HepG2 (cell line): ENCODE data around the gene PLEKHB2. TPM values are rescaled to one million over a fixed set of nuclear protein-coding genes. Genes with fewer than 3 reads are reported as not detected.

Experiments used
- ATAC-seq: fragments of 200-7000 bp; cut with Tn5 transposase; 3 replicates; pipeline ENCODE4 v1.9.1; 2020; ENCODE audit warnings: mild to moderate bottlenecking, moderate library complexity
- BruUV-seq: library from RNA; stranded (reverse); fragments of 400-500 nt; replicated peaks from 2 replicates; lab custom pipeline; 2021; lab: Mats Ljungman, UMichigan
- CTCF ChIA-PET: fragments of 300-600 bp; formaldehyde crosslinking; extraction: SDS; loops from one replicate; lab custom pipeline; 2021; ENCODE audit warnings: low total read pairs, inconsistent platforms, low intra/inter-chr PET ratio; lab: Yijun Ruan, JAX
- POLR2A ChIA-PET: fragments of 350-600 bp; sonication (Branson Sonifier 250); formaldehyde crosslinking; loops from one replicate; lab custom pipeline; 2020; ENCODE audit warnings: antibody characterized with exemption, inconsistent platforms; lab: Yijun Ruan, JAX
- DNase-seq: peaks from one replicate; pipeline ENCODE4 v3.0.0-alpha.2; 2015; ENCODE audit warnings: low spot score
- FAIRE-seq: peaks from 3 replicates; lab custom pipeline; 2011; peaks lifted over from hg19 to GRCh38; lab: Jason Lieb, UNC
- H2AFZ ChIP-seq: one replicate; pipeline ENCODE4 v1.6.1; 2011; ENCODE audit warnings: low read length, inconsistent platforms
- H3K27ac ChIP-seq: fragments of 300-600 bp; 3 replicates; pipeline ENCODE4 v1.8.0; 2011; ENCODE audit warnings: mixed run types, mild to moderate bottlenecking, mixed read lengths, low read length, inconsistent platforms; ENCODE audit not compliant: insufficient read depth; ENCODE audit errors: extremely low read length
- H3K27me3 ChIP-seq, 2 experiments: fragments of 200-600 bp in 1 of 2; 2 replicates in 1 of 2; 3 replicates in 1 of 2; pipeline versions ENCODE4 v1.6.0 to v1.8.0; 2011; ENCODE audit warnings: low read length in 2 of 2, mild to moderate bottlenecking in 2 of 2, moderate library complexity in 2 of 2, inconsistent platforms in 1 of 2; ENCODE audit not compliant: insufficient read depth in 2 of 2, control insufficient read depth in 1 of 2
- H3K36me3 ChIP-seq, 2 experiments: fragments of 200-600 bp in 1 of 2; replicated peaks in 1 of 2; 2 replicates in 1 of 2; 3 replicates in 1 of 2; pipeline versions ENCODE4 v1.5.1 to v1.8.0; 2011; ENCODE audit warnings: low read length in 2 of 2, inconsistent platforms in 1 of 2; ENCODE audit not compliant: insufficient read depth in 2 of 2, control insufficient read depth in 1 of 2
- H3K4me1 ChIP-seq: 2 replicates; pipeline ENCODE4 v1.5.1; 2012; ENCODE audit warnings: low read length, inconsistent platforms; ENCODE audit not compliant: insufficient read depth
- H3K4me2 ChIP-seq: 2 replicates; pipeline ENCODE4 v1.6.0; 2011; ENCODE audit warnings: low read depth, low read length, inconsistent platforms
- H3K4me3 ChIP-seq, 3 experiments: fragments of 200-600 bp in 1 of 3; sonication (generic), shearing (Covaris generic) in 1 of 3; replicated peaks in 1 of 3; 2 replicates each; pipeline ENCODE4 v1.5.1; 2011 to 2016; ENCODE audit warnings: low read length in 3 of 3, inconsistent platforms in 2 of 3, low read depth in 2 of 3, mild to moderate bottlenecking in 2 of 3, control low read depth in 1 of 3, mixed read lengths in 1 of 3; ENCODE audit not compliant: insufficient read depth in 1 of 3
- H3K79me2 ChIP-seq: one replicate; pipeline ENCODE4 v1.6.1; 2011; ENCODE audit warnings: low read length, inconsistent platforms; ENCODE audit not compliant: insufficient read depth
- H3K9ac ChIP-seq: 2 replicates; pipeline ENCODE4 v1.6.0; 2011; ENCODE audit warnings: mild to moderate bottlenecking, low read depth, low read length, inconsistent platforms; ENCODE audit not compliant: insufficient read depth
- H3K9me3 ChIP-seq: 2 replicates; pipeline ENCODE4 v1.5.1; 2012; ENCODE audit warnings: mild to moderate bottlenecking, low read length
- H4K20me1 ChIP-seq: 2 replicates; pipeline ENCODE4 v1.6.0; 2011; ENCODE audit warnings: inconsistent platforms, mild to moderate bottlenecking, low read length, moderate library complexity; ENCODE audit not compliant: insufficient read depth
- BCL6 ChIP-seq: IDR thresholded peaks from 2 replicates; pipeline ENCODE4 v1.6.1; 2016; ENCODE audit warnings: missing genetic modification reagents, missing compliant biosample characterization
- CEBPB ChIP-seq: IDR thresholded peaks from 2 replicates; pipeline ENCODE4 v1.6.1; 2011; ENCODE audit warnings: low read depth, low read length, improper control_type of control experiment, borderline replicate concordance
- CHD2 ChIP-seq: IDR thresholded peaks from 2 replicates; pipeline ENCODE4 v1.6.1; 2011; ENCODE audit warnings: low read depth, low read length, improper control_type of control experiment
- E2F2 ChIP-seq: sonication (generic); formaldehyde crosslinking; IDR thresholded peaks from 2 replicates; pipeline ENCODE4 v1.4.0; 2020; ENCODE audit warnings: missing genetic modification reagents, borderline replicate concordance
- GATAD2A ChIP-seq: IDR thresholded peaks from 2 replicates; pipeline ENCODE4 v1.6.1; 2016
- KLF9 ChIP-seq: IDR thresholded peaks from 2 replicates; pipeline ENCODE4 v1.6.1; 2016; ENCODE audit warnings: low read depth
- PHF21A ChIP-seq: sonication (generic); formaldehyde crosslinking; IDR thresholded peaks from 2 replicates; pipeline ENCODE4 v1.5.0; 2020; ENCODE audit warnings: mild to moderate bottlenecking, missing genetic modification reagents
- RARA ChIP-seq: IDR thresholded peaks from 2 replicates; pipeline ENCODE4 v1.6.1; 2016; ENCODE audit warnings: missing genetic modification reagents, missing compliant biosample characterization
- ZNF350 ChIP-seq: sonication (generic); formaldehyde crosslinking; IDR thresholded peaks from 2 replicates; pipeline ENCODE4 v1.4.0; 2020; ENCODE audit warnings: mild to moderate bottlenecking, low read depth, missing genetic modification reagents, borderline replicate concordance
- ZNF788 ChIP-seq: sonication (generic); formaldehyde crosslinking; IDR thresholded peaks from 2 replicates; pipeline ENCODE4 v1.5.0; 2020; ENCODE audit warnings: mild to moderate bottlenecking, missing genetic modification reagents, borderline replicate concordance
- WGBS: methylation state at CpG from one replicate; pipeline ENCODE4 v1.1.6; 2017; ENCODE audit warnings: low lambda C conversion rate; 5-methylcytosine and 5-hydroxymethylcytosine counted together
- in situ Hi-C: cut with HindIII; loops from 2 replicates; pipeline ENCODE4 v1.10.0; 2017; ENCODE audit warnings: low pct_unique_long_range_greater_than_20kb; ENCODE audit not compliant: extremely low pct_ligation_motif_present
- intact Hi-C: fragments of 100-400 bp; cut with micrococcal nuclease; formaldehyde crosslinking; loops from one replicate; pipeline ENCODE4 v1.10.0; 2022; ENCODE audit not compliant: unreplicated experiment
- polyA plus RNA-seq, 8 experiments: library from polyadenylated mRNA; depleted of rRNA in 3 of 8; stranded (reverse) in 7 of 8; unstranded in 1 of 8; fragments of >200 nt; fragmentation: Illumina TruSeq in 4 of 8; extraction: Trizol in 4 of 8; gene quantifications; 2 replicates each; pipeline versions ENCODE4 v1.2.1 to v1.2.3, GENCODE V29; 2011 to 2016; ENCODE audit warnings: low read depth in 4 of 8, missing spikeins in 1 of 8, mixed read lengths in 1 of 8; ENCODE audit not compliant: insufficient read depth in 1 of 8
- total RNA-seq, 5 experiments: library from RNA; depleted of rRNA; stranded (reverse); fragments of >200 nt; fragmentation: Illumina TruSeq; extraction: Trizol; gene quantifications; 2 replicates each; pipeline ENCODE4 v1.2.3, GENCODE V29; 2016; ENCODE audit warnings: low read depth in 1 of 5
- TF ChIP-seq, protein P1 (sequence below): sonication (generic); formaldehyde crosslinking; IDR thresholded peaks from 2 replicates; pipeline ENCODE4 v1.9.0; 2022; ENCODE audit warnings: missing genetic modification reagents, mild to moderate bottlenecking, borderline replicate concordance
- TF ChIP-seq, protein P2 (sequence below): sonication (generic); formaldehyde crosslinking; IDR thresholded peaks from 2 replicates; pipeline ENCODE4 v1.4.0; 2020; ENCODE audit warnings: missing genetic modification reagents
- TF ChIP-seq, protein P3 (sequence below): sonication (generic); formaldehyde crosslinking; IDR thresholded peaks from 2 replicates; pipeline ENCODE4 v1.4.0; 2020; ENCODE audit warnings: mild to moderate bottlenecking, low read depth, missing genetic modification reagents
- TF ChIP-seq, protein P4 (sequence below): sonication (generic); IDR thresholded peaks from 2 replicates; pipeline ENCODE4 v1.6.1; 2016; ENCODE audit warnings: low read depth, borderline replicate concordance

Gene PLEKHB2
- total and polyA plus RNA-seq, 2 of the 13 experiments (the other 11 are each of a cell fraction or from before 2014, with no cell fraction given), result 73.0 to 78.9 TPM

DNA sequence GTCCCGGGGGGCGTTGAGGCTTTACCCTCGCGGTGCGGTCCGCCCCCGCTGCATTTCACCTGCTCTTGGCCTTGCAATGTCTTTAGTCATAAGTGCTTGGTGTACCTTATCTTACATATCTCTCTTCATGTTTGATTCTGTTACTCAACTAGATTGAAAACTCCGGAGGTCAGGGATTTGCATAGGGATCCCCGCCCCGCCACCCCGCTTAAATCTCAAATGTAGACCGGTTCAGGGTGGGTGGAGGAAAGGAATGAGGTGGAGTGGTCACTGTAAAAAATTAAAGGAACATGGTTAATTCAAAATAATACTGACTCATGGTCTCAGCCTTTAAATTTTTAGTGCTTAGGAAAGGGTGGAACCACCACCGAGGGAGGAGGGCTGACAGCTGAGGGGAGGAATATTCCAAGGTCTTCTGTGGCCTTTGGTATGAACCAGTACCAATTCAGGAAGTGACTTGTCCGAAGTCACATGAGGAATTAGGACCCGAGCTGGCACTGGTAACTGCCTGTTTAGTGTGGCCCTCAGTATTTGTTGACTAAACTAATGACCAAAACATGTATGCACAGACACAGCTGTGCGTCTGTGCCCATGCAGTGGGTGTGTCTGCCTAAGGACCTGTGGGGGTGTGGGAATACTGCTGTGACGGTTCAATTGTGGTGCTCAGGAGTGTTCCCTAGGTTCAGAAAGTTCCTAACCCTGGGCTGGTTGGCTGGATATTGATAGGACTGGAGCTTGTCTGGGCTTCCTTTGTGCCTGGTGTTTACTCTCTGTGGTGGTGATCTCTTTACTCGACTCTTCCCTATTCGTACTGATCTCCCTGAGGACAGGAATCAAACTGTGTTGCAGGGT lies 1.0 kb downstream of the PLEKHB2 start (continued):
- TF ChIP-seq ZNF788 (CRISPR knock-in tag), result peak; percentile 63
- TF ChIP-seq, protein P1, sequence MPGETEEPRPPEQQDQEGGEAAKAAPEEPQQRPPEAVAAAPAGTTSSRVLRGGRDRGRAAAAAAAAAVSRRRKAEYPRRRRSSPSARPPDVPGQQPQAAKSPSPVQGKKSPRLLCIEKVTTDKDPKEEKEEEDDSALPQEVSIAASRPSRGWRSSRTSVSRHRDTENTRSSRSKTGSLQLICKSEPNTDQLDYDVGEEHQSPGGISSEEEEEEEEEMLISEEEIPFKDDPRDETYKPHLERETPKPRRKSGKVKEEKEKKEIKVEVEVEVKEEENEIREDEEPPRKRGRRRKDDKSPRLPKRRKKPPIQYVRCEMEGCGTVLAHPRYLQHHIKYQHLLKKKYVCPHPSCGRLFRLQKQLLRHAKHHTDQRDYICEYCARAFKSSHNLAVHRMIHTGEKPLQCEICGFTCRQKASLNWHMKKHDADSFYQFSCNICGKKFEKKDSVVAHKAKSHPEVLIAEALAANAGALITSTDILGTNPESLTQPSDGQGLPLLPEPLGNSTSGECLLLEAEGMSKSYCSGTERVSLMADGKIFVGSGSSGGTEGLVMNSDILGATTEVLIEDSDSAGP (CRISPR knock-in tag), result peak; percentile 59
- peak; percentile 97; the same call in 1 of the 2 replicates for TF ChIP-seq KLF9 (CRISPR knock-in tag)
- TF ChIP-seq, protein P2, sequence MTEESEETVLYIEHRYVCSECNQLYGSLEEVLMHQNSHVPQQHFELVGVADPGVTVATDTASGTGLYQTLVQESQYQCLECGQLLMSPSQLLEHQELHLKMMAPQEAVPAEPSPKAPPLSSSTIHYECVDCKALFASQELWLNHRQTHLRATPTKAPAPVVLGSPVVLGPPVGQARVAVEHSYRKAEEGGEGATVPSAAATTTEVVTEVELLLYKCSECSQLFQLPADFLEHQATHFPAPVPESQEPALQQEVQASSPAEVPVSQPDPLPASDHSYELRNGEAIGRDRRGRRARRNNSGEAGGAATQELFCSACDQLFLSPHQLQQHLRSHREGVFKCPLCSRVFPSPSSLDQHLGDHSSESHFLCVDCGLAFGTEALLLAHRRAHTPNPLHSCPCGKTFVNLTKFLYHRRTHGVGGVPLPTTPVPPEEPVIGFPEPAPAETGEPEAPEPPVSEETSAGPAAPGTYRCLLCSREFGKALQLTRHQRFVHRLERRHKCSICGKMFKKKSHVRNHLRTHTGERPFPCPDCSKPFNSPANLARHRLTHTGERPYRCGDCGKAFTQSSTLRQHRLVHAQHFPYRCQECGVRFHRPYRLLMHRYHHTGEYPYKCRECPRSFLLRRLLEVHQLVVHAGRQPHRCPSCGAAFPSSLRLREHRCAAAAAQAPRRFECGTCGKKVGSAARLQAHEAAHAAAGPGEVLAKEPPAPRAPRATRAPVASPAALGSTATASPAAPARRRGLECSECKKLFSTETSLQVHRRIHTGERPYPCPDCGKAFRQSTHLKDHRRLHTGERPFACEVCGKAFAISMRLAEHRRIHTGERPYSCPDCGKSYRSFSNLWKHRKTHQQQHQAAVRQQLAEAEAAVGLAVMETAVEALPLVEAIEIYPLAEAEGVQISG (CRISPR knock-in tag), result peak; percentile 62
- peak; percentile 29; the same call in 1 of the 2 replicates for TF ChIP-seq ZNF350 (CRISPR knock-in tag)

DNA sequence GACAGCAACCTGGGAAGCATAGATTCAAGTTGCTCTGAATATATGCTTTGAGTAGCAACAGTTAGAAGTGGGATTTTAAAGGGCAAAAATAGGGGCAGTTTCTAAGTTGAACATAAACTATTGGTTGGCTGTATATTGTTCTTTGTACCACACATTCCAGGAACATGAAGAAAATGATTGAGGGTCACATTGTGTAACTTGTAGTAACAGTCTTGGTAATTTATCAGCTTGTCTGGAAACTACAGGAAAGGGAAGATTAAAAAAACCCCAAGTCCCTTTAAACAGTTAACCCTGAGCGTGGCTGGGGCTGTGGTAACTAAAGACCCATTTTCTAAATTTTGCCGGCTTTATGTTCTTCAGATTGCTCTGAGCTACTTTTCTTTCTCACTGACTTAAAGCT lies 7.4 kb downstream of the PLEKHB2 start:
- intact Hi-C loops (no loop called here), in situ Hi-C loops (no loop called here)
- Histone ChIP-seq H3K79me2 (peaks cover 97% of the 10 kb centered on the region), H3K4me3 (no peak overlapping the region), H4K20me1 (peaks cover 48% of the 10 kb centered on the region), H3K27me3 (no peaks in the 10 kb centered on the region), H3K36me3 (peaks cover 5 to 22% of the 10 kb centered on the region in 2 experiments; a peak in 4 of 5 replicates), H2AFZ (no peak overlapping the region), H3K4me2 (peak overlapping the region; percentile 46), H3K9me3 (no peaks in the 10 kb centered on the region), H3K4me1 (peaks cover 68% of the 10 kb centered on the region), H3K9ac (no peak overlapping the region; the same call in 1 of the 2 replicates), H3K27ac (peak overlapping the region; percentile 35)
- ATAC-seq (peak; percentile 81), DNase-seq (no peak), FAIRE-seq (no peak)
- POLR2A ChIA-PET, result interaction anchor here (0.7 to 1.1 kb wide), 2 partner anchors 18 to 19 kb away, joined by 3 read pairs; partner anchors contain the start of gene FAM168B
- WGBS, result 45% methylated on average over 2 of the region's 2 CpGs
- CTCF ChIA-PET, result no interaction called here
- BruUV-seq, result no TSS peak
- TF ChIP-seq BCL6 (CRISPR knock-in tag), result peak; percentile 77
- peak; percentile 50 for TF ChIP-seq RARA (CRISPR knock-in tag)
- 0 out of 2 replicates have a peak, but pooled peaks have one; percentile 29 for TF ChIP-seq GATAD2A
- TF ChIP-seq, protein P3, sequence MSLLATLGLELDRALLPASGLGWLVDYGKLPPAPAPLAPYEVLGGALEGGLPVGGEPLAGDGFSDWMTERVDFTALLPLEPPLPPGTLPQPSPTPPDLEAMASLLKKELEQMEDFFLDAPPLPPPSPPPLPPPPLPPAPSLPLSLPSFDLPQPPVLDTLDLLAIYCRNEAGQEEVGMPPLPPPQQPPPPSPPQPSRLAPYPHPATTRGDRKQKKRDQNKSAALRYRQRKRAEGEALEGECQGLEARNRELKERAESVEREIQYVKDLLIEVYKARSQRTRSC (CRISPR knock-in tag), result no peak
- TF ChIP-seq, protein P4, sequence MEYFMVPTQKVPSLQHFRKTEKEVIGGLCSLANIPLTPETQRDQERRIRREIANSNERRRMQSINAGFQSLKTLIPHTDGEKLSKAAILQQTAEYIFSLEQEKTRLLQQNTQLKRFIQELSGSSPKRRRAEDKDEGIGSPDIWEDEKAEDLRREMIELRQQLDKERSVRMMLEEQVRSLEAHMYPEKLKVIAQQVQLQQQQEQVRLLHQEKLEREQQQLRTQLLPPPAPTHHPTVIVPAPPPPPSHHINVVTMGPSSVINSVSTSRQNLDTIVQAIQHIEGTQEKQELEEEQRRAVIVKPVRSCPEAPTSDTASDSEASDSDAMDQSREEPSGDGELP, result no peak
- no peak for TF ChIP-seq E2F2 (CRISPR knock-in tag)
- no peak for TF ChIP-seq PHF21A
- no peak for TF ChIP-seq CHD2
- TF ChIP-seq CEBPB, result peak; percentile 43; the same call in 1 of the 2 replicates
